GM21447 (cell line): ENCODE data around the gene MAGEF1.

Experiments used
- ATAC-seq: cut with Tn5 transposase; IDR thresholded peaks from one replicate; pipeline ENCODE4 v1.9.1; 2021; ENCODE audit not compliant: unreplicated experiment

MAGEF1 gene

GRCh38 chr3:184711493-184712247 is at the start of gene MAGEF1:
TSS of gene MAGEF1 (minus strand) at chr3:184712064. CDS start at chr3:184711821, 243 bp downstream.
- ATAC-seq, result peak; percentile 75

GRCh38 chr3:184761075-184761841 is 49.4 kb upstream of the MAGEF1 start:
- ATAC-seq, result no peak

GRCh38 chr3:184760337-184761074 is 48.6 kb upstream of the MAGEF1 start:
- ATAC-seq, result no peak

GRCh38 chr3:184759666-184760200 is 47.9 kb upstream of the MAGEF1 start:
- ATAC-seq, result no peak

GRCh38 chr3:184758056-184758455 is 46.2 kb upstream of the MAGEF1 start:
- no peak for ATAC-seq

- no peak for ATAC-seq
These were observed 45.3 kb upstream of the MAGEF1 start for GRCh38 chr3:184757022-184757651.

GRCh38 chr3:184756151-184757021 is 44.5 kb upstream of the MAGEF1 start:
- ATAC-seq, result no peak

GRCh38 chr3:184755315-184755731 is 43.5 kb upstream of the MAGEF1 start:
- ATAC-seq, result no peak

GRCh38 chr3:184752361-184752760 is 40.5 kb upstream of the MAGEF1 start:
- no peak for ATAC-seq

- ATAC-seq, result no peak
These were observed 39.6 kb upstream of the MAGEF1 start for GRCh38 chr3:184751204-184752040.

GRCh38 chr3:184750349-184751083 is 38.7 kb upstream of the MAGEF1 start:
- no peak for ATAC-seq

- ATAC-seq, result no peak
These were observed 37.4 kb upstream of the MAGEF1 start for GRCh38 chr3:184749168-184749744.

GRCh38 chr3:184748219-184749135 is 36.6 kb upstream of the MAGEF1 start:
- peak; percentile 69 for ATAC-seq

- ATAC-seq, result no peak
These were observed 34.6 kb upstream of the MAGEF1 start for GRCh38 chr3:184746131-184747120.

- no peak for ATAC-seq
These were observed 33.7 kb upstream of the MAGEF1 start for GRCh38 chr3:184745526-184745925.

- ATAC-seq, result no peak
These were observed 31.4 kb upstream of the MAGEF1 start for GRCh38 chr3:184743248-184743647.
